ENCODE data around the gene PASD1.

DNA sequence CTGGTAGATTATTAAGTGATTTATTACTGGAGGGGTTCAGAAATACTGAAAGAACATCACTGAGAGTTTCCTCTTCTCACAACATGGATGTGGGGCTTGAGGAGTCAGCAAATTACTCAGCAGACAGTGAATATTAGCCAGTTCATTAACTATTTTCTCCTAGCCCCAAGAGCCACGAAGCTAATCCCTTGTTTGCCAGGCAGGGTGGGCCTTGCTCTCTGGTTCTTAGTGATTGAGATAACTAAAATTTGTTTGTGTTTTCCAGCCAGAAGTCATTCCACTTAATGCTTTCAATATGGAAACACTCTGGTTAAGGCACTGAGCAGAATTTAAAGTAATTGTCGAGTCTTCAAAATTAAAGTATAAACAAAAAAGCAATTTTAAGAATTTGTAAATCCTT is 40.1 kb upstream of the PASD1 start:
- TF ChIP-seq POLR2A (IDR thresholded peaks at IDR 0.05; ENCODE audit: low read depth, low read length) = no peak
- TF ChIP-seq TAF1 (IDR thresholded peaks at IDR 0.05; ENCODE audit: borderline replicate concordance, low read depth, low read length) = no peak
- TF ChIP-seq POLR2AphosphoS5 (IDR thresholded peaks at IDR 0.05; ENCODE audit: low read depth, low read length) = no peak
